MM.1S (cell line): ENCODE results near the gene SAMD3.

Experiments used
- CTCF ChIP-seq: fragments of 300-600 bp; sonication (generic); IDR thresholded peaks from 2 replicates; pipeline ENCODE4 v1.5.1; 2016; ENCODE audit warnings: antibody characterized with exemption, low read length, mixed read lengths
- EZH2 ChIP-seq: fragments of 300-600 bp; sonication (generic); optimal IDR thresholded peaks from 2 replicates; pipeline ENCODE3; 2017; ENCODE audit warnings: low read depth, mild to moderate bottlenecking, antibody characterized with exemption, low read length, mixed read lengths
- EZH2phosphoT487 ChIP-seq: fragments of 300-600 bp; sonication (generic); IDR thresholded peaks from 2 replicates; pipeline ENCODE4 v1.6.1; 2018; ENCODE audit warnings: antibody characterized with exemption, low read length

GRCh38 chr6:130245267-130245666, 22.5 kb upstream of the SAMD3 start:
- TF ChIP-seq CTCF (no peak), EZH2 (no peak), EZH2phosphoT487 (no peak)
